T-helper 2 cell treated with Interferon-gamma antibody and Interleukin-4, amounts not matched to agents 100 ng/mL and 5 ng/mL, for 36 hours (primary cell): Measurements from ENCODE around the gene FNDC3B. TPM values are rescaled to one million over a fixed set of nuclear protein-coding genes. Genes with fewer than 3 reads are reported as not detected.

Experiments
- intact Hi-C: fragments of 100-400 bp; cut with micrococcal nuclease; formaldehyde crosslinking; loops from one replicate; pipeline ENCODE4 v1.15.1; 2023
- total RNA-seq: library from RNA; stranded (reverse); gene quantifications from 2 replicates; pipeline ENCODE4 v1.2.3, GENCODE V29; 2022

FNDC3B gene
- total RNA-seq, 1 donor from 2014 or later, result 16.6 TPM

DNA sequence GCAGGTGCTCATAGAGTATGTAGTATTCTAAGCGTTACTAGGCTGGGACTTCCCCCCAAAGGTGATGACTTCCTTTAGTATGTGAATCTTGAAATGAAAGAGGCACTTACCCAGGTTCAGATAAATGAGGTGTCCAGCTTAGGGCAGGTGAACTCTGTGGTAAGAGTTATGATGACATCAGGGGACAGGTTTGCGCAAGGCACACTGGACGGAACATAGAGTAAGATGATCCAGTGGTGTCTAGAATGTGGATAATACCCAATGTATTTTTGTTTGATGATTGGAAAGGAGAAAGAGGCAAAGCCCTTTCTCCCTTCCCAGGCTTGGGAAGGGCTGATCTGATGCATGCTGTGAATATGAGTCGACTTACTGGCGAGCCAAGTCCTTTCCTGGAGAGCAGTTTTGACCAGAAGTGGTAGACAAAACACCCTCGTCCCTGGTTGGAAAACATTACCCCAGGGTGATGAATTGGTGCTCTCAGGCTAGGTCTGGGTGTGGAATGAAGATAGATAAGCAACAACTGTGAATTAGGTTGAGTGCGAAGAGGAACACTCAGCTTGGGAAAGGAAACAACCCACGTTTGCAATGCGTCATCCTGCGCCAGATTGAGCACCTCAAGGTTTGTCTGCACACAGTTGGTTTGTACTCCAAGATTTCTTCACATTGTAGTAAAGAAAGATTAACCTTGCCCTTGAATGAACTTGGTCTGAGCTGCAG is 284.7 kb downstream of the FNDC3B start:
- intact Hi-C loops, result no loop called here

- intact Hi-C loops, result no loop called here
These were observed 285.3 kb downstream of the FNDC3B start for GRCh38 chr3:172324611-172325203.

DNA sequence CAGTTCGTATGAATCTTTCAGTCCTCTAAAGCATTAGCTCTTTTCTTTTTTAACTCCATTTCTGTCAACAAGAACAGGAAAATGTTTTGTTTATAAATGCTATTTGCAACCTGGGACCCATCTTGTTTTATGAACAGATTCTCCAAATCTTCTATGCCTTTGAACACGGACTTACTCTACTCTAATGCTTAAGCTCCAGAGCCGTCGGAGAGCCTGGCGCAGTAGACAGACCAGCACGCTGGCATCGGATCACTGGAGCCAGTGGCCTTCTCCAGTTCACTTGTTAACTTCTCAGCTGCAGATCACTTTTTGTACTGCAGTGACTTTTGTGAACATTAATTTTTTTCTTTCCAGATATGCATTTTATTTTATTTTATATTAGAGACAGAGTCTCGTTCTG is 286.1 kb downstream of the FNDC3B start:
- intact Hi-C loops, result no loop called here

DNA sequence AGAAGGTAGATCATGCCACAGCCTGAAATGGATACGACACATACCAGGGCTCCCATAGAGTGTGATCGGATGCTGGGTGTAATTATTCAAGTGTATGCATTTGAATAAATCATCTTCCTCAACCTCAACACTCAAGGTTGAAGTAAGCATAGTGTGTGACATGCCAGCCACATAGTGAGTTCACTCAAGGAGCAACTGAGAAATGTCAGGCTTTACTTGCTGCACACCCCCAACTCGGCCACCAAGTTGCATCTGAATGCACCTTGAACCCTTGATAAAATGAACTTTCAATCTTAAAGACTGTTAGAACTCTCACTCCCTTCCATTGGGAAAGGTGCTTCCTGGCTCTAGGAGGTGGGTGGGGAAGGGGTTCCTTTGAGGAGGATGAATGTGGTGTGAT is 287.6 kb downstream of the FNDC3B start:
- intact Hi-C loops, result no loop called here

DNA sequence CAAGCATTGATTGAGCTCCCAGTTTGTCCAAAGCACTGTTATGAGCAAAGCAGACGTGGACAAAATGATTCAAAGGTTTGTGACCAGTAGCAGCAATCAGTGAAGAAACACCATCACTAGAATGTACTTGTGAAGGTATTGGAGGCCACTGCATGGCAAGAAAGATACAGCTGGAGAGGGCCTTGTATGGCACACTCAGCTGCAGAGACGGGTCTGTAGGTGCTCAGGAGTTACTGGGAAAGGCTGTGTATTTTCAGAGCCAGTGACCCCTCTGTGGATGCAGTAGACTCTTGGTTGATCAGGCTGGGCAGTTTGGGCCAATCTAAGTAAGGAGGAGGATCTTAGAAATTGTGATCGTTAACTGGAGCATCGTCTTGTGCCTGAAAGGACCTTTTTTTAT is 288.9 kb downstream of the FNDC3B start:
- intact Hi-C loops, result no loop called here

GRCh38 chr3:172329070-172329469 is 289.7 kb downstream of the FNDC3B start:
- intact Hi-C loops, result no loop called here

DNA sequence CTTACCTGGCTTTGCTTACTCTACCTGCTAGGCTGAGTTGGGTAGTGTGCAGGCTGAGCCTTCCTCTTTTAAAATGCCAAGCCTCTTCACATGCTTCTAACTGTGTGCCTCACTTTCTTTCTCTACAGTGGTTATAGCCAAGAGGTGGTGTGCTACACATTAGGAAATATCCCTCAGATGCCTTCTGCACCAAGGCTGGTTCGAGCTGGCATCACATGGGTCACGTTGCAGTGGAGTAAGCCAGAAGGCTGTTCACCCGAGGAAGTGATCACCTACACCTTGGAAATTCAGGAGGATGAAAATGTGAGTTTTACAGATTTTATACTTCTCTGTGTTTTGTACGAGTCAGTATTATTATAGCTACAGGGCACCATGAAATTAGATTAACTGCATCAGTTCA is 291.0 kb downstream of the FNDC3B start:
- intact Hi-C loops, result loop anchor here (5.0 to 10.0 kb wide), 3 partner anchors 147 to 516 kb away; partner anchors contain the start of gene PLD1

- intact Hi-C loops, result loop anchor here (1.0 to 10.0 kb wide), 6 partner anchors 145 to 518 kb away; partner anchors contain the start of genes NCEH1 and PLD1
These were observed 293.1 kb downstream of the FNDC3B start for GRCh38 chr3:172332256-172333041.

DNA sequence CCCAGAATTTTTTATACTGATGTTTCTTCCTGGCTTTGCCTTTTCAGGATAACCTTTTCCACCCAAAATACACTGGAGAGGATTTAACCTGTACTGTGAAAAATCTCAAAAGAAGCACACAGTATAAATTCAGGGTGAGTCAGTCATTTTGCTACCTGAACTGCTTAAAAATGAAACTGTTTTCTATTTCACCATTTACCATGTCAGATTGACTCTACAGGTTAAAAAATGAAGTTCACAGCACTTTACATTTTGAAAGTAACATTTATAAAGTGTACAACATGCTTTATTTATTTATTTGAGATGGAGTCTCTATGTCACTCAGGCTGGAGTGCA is 293.6 kb downstream of the FNDC3B start:
- intact Hi-C loops, result loop anchor here (2.0 to 10.0 kb wide), 4 partner anchors 144 to 518 kb away; partner anchors contain the start of gene PLD1

GRCh38 chr3:172333692-172334457 is 294.5 kb downstream of the FNDC3B start:
- intact Hi-C loops, result loop anchor here (2.0 to 10.0 kb wide), 4 partner anchors 143 to 519 kb away; partner anchors contain the start of gene PLD1

DNA sequence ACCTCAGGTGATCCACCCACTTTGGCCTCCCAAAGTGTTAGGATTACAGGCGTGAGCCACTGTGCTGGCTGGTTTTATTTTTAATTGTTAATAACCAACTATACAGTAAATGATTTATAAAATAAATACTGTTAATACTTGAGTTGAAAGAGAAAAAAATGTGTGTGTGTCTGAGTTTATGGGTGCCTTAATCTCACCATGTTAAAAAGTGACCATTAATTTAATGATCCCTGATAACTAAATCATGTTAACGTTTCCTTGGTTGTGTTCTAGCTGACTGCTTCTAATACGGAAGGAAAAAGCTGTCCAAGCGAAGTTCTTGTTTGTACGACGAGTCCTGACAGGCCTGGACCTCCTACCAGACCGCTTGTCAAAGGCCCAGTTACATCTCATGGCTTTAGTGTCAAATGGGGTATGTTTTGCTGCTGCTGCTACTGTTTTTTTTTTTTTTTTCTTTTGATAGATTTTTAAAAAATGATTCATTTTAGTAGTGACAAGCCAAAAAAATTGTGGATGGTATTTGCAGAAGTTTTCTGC is 295.4 kb downstream of the FNDC3B start:
- intact Hi-C loops, result loop anchor here (5.0 to 10.0 kb wide), 3 partner anchors 143 to 520 kb away; partner anchors contain the start of gene PLD1

- intact Hi-C loops, result loop anchor here (2.0 to 10.0 kb wide), 5 partner anchors 525 to 1378 kb away; partner anchors contain the start of gene PLD1
These were observed 300.5 kb downstream of the FNDC3B start for GRCh38 chr3:172339892-172340291.

GRCh38 chr3:172340583-172340982 is 301.2 kb downstream of the FNDC3B start:
- intact Hi-C loops, result loop anchor here (2.0 to 5.0 kb wide), 4 partner anchors 568 to 1378 kb away; no protein-coding TSS in a partner anchor

GRCh38 chr3:172341482-172342059 is 302.2 kb downstream of the FNDC3B start:
- intact Hi-C loops, result loop anchor here (1.0 to 5.0 kb wide), 6 partner anchors 306 to 1379 kb away; no protein-coding TSS in a partner anchor

DNA sequence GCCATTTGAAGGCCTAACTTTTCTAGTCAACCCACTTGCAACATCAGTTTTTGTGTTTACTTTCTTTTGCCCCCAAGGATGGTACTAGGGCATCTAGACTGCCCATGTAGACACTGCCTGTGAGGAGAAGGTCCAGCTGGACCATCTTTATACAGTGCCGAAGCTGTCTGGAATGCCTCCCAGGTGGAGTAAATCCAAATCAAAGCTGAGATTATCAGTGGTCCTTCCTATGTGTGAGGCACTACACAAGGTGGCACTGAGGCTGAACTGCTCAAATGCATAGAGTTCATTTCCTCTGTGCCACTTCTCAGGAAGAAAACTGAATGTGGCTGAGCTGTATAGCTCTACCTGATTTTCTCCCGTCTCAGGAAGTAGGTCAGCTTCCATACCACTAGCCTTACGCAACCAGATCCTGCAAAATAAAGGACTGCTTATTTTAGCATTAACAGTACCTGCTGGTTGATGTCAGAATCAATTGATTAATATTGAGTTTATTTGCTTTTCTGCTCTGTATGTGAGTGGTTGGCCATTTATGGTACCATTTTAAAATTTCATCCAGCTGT is 302.8 kb downstream of the FNDC3B start:
- intact Hi-C loops, result loop anchor here (5.0 kb wide), 2 partner anchors 570 to 1380 kb away; no protein-coding TSS in a partner anchor

DNA sequence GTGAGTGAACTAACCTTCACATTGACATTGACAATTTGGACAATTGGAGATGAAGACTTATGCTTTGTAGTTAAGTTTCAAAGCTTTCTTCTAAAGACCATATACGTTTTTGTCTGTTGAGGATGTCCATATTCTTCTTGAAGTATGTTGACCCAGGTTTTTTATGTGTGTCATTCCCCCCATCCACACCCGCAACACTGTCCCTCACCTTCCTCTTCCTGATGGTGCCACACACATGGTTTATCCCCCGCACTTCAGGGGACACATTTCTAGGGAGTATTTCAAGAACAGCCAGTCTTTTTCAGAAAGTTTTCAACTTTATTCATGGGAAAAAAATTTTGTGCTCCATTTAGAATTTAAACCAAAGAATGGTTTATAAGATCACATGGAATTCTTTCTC is 303.7 kb downstream of the FNDC3B start:
- intact Hi-C loops, result loop anchor here (5.0 kb wide), 2 partner anchors 571 to 1381 kb away; no protein-coding TSS in a partner anchor

DNA sequence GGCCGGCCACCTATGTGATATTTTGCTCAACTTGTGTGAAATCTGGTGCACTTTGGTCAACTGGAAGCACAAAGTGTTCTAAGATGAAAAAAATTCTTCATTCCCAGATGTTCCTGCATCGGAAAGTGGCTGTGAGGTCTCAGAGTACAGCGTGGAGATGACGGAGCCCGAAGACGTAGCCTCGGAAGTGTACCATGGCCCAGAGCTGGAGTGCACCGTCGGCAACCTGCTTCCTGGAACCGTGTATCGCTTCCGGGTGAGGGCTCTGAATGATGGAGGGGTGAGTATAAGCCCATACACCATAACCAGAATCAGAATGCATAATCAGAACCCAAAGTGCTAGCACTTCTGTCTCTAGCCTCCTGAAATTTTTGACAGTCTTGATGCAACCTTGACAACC is 304.6 kb downstream of the FNDC3B start:
- intact Hi-C loops, result loop anchor here (5.0 kb wide), 2 partner anchors 572 to 1382 kb away; no protein-coding TSS in a partner anchor

GRCh38 chr3:172346161-172346560 is 306.8 kb downstream of the FNDC3B start:
- intact Hi-C loops, result no loop called here

DNA sequence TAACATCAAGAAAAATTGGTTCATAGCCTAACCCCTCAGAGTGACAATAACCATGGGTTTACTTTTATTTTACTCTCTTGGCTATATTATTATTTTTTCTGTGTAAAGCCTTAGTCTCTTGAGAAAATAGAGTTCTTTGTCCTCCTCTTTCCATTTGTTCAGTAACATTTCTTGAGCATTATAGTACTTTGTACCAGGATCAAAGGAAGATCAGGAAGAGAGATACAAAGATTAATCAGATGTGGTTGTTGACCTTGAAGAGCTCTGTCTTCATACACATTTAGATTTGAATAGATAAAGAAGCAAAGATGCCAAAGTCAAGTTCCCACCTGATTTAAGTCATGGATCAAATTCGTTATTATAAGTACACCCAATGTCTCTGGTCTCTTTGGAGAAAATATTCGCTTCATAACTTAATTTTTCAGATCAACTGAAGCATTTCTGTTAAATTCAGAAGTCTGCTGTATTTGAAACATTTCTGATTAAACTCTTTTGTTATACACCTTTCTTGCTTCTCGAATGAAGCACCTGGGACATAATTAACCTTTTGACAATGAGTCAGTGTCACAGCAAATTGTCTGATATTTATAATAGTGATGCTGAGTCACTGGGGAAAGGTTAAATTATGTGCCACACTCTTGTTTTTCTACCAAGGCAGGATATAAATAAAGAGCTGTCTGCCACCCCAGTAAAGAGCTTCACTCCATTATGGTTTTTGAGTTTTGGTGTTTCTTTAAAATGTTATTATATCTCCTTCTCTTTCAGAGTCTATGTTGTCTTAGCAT is 308.7 kb downstream of the FNDC3B start:
- intact Hi-C loops, result no loop called here
